HepG2 (cell line): ENCODE measurements around the gene LACTBL1. TPM values are rescaled to one million over a fixed set of nuclear protein-coding genes. Genes with fewer than 3 reads are reported as not detected.

ENCODE experiments used
- AGO1 ChIP-seq: fragments of 200-400 bp; formaldehyde crosslinking; IDR thresholded peaks from 2 replicates; pipeline ENCODE4 v1.6.1; 2017; ENCODE audit warnings: mild to moderate bottlenecking, low read depth, low read length, moderate library complexity; ENCODE audit not compliant: poor library complexity, severe bottlenecking
- ATF3 ChIP-seq: sonication (generic); formaldehyde crosslinking; IDR thresholded peaks from 2 replicates; pipeline ENCODE4 v1.4.0; 2020; ENCODE audit warnings: missing genetic modification reagents
- ATF4 ChIP-seq, 2 experiments: fragments of 450-650 bp in 1 of 2; sonication (generic) in 1 of 2; formaldehyde crosslinking; IDR thresholded peaks; 2 replicates each; pipeline versions ENCODE4 v1.5.0 to v1.8.0; 2020 to 2022; ENCODE audit warnings: mild to moderate bottlenecking in 1 of 2, missing genetic modification reagents in 1 of 2
- ATRX ChIP-seq: sonication (generic); formaldehyde crosslinking; IDR thresholded peaks from 2 replicates; pipeline ENCODE4 v1.4.0; 2020; ENCODE audit warnings: missing genetic modification reagents, borderline replicate concordance
- CCAR2 ChIP-seq: fragments of 200-400 bp; formaldehyde crosslinking; optimal IDR thresholded peaks from 2 replicates; pipeline ENCODE3; 2018; ENCODE audit warnings: low read depth, mild to moderate bottlenecking, low read length, moderate library complexity
- CREB1 ChIP-seq, 2 experiments: fragments of 450-650 bp in 1 of 2; IDR thresholded peaks; 2 replicates each; pipeline ENCODE4 v1.6.1; 2016 to 2017; ENCODE audit warnings: control low read depth in 1 of 2, mild to moderate bottlenecking in 1 of 2, missing compliant biosample characterization in 1 of 2, missing genetic modification characterization in 1 of 2
- EZH2 ChIP-seq: conservative IDR thresholded peaks from 2 replicates; pipeline ENCODE4 v1.6.1; 2012; ENCODE audit warnings: mild to moderate bottlenecking, low read depth, low read length, moderate library complexity
- FOXK1 ChIP-seq: sonication (generic); formaldehyde crosslinking; IDR thresholded peaks from 2 replicates; pipeline ENCODE4 v1.4.0; 2020; ENCODE audit warnings: low read depth, missing genetic modification reagents, borderline replicate concordance
- GABPB1 ChIP-seq: IDR thresholded peaks from 2 replicates; pipeline ENCODE4 v1.6.1; 2016; ENCODE audit warnings: mild to moderate bottlenecking, missing genetic modification reagents, moderate library complexity, missing compliant biosample characterization
- PHF8 ChIP-seq: sonication (generic); formaldehyde crosslinking; IDR thresholded peaks from 2 replicates; pipeline ENCODE4 v1.5.0; 2020; ENCODE audit warnings: missing genetic modification reagents
- TARDBP ChIP-seq: sonication (generic); formaldehyde crosslinking; IDR thresholded peaks from 2 replicates; pipeline ENCODE4 v1.8.0; 2022; ENCODE audit warnings: mild to moderate bottlenecking, missing genetic modification reagents
- TBX2 ChIP-seq: sonication (generic); formaldehyde crosslinking; IDR thresholded peaks from 2 replicates; pipeline ENCODE4 v1.5.0; 2020; ENCODE audit warnings: missing genetic modification reagents, mild to moderate bottlenecking, borderline replicate concordance
- ZBTB7B ChIP-seq: sonication (generic); formaldehyde crosslinking; IDR thresholded peaks from 2 replicates; pipeline ENCODE4 v1.4.0; 2020; ENCODE audit warnings: missing genetic modification reagents
- ZNF24 ChIP-seq: fragments of 450-650 bp; IDR thresholded peaks from 2 replicates; pipeline ENCODE4 v1.6.1; 2017; ENCODE audit warnings: antibody characterized with exemption, mild to moderate bottlenecking
- ZNF496 ChIP-seq: sonication (generic); formaldehyde crosslinking; IDR thresholded peaks from 2 replicates; pipeline ENCODE4 v1.8.1; 2023; ENCODE audit warnings: mild to moderate bottlenecking, moderate library complexity, missing genetic modification reagents; ENCODE audit not compliant: insufficient replicate concordance
- ZNF503 ChIP-seq: sonication (generic); formaldehyde crosslinking; IDR thresholded peaks from 2 replicates; pipeline ENCODE4 v1.4.0; 2020; ENCODE audit warnings: missing genetic modification reagents
- ZNF609 ChIP-seq: sonication (generic); formaldehyde crosslinking; IDR thresholded peaks from 2 replicates; pipeline ENCODE4 v1.4.0; 2020; ENCODE audit warnings: mild to moderate bottlenecking, missing genetic modification reagents, borderline replicate concordance
- ZNF800 ChIP-seq: sonication (generic); formaldehyde crosslinking; IDR thresholded peaks from 2 replicates; pipeline ENCODE4 v1.4.0; 2020; ENCODE audit warnings: missing genetic modification reagents
- polyA plus RNA-seq, 8 experiments: library from polyadenylated mRNA; depleted of rRNA in 3 of 8; stranded (reverse) in 7 of 8; unstranded in 1 of 8; fragments of >200 nt; fragmentation: Illumina TruSeq in 4 of 8; extraction: Trizol in 4 of 8; gene quantifications; 2 replicates each; pipeline versions ENCODE4 v1.2.1 to v1.2.3, GENCODE V29; 2011 to 2016; ENCODE audit warnings: low read depth in 4 of 8, missing spikeins in 1 of 8, mixed read lengths in 1 of 8; ENCODE audit not compliant: insufficient read depth in 1 of 8
- total RNA-seq, 5 experiments: library from RNA; depleted of rRNA; stranded (reverse); fragments of >200 nt; fragmentation: Illumina TruSeq; extraction: Trizol; gene quantifications; 2 replicates each; pipeline ENCODE4 v1.2.3, GENCODE V29; 2016; ENCODE audit warnings: low read depth in 1 of 5

LACTBL1 gene
- total and polyA plus RNA-seq, 2 of the 13 experiments (the other 11 are each of a cell fraction or from before 2014, with no cell fraction given): 0.12 to 1.3 TPM

GRCh38 chr1:23019863-23020625 lies 47.4 kb upstream of the LACTBL1 start (continued):
- TF ChIP-seq ZNF609 (CRISPR knock-in tag): no peak
- TF ChIP-seq ATF3 (CRISPR knock-in tag): no peak
- TF ChIP-seq ZNF24: no peak
- no peak for TF ChIP-seq AGO1
- no peak for TF ChIP-seq FOXK1 (CRISPR knock-in tag)
- TF ChIP-seq GABPB1: no peak
- TF ChIP-seq CCAR2: no peak
- TF ChIP-seq ATF4 (CRISPR knock-in tag; IDR thresholded peaks at IDR 0.05): no peak
- 0 out of 2 replicates have a peak, but pooled peaks have one; percentile 38 for TF ChIP-seq ZNF800 (CRISPR knock-in tag)
- TF ChIP-seq ZNF503 (CRISPR knock-in tag): peak; percentile 37; the same call in 1 of the 2 replicates
- TF ChIP-seq TBX2 (CRISPR knock-in tag): no peak
- TF ChIP-seq ZBTB7B: peak; percentile 20; the same call in 1 of the 2 replicates
- TF ChIP-seq EZH2: no peak
- TF ChIP-seq ATRX: no peak
- TF ChIP-seq CREB1 (IDR thresholded peaks at IDR 0.05): no peak
- TF ChIP-seq CREB1 (CRISPR knock-in tag; IDR thresholded peaks at IDR 0.05): no peak
- TF ChIP-seq PHF8: peak; percentile 18; the same call in 1 of the 2 replicates
- TF ChIP-seq TARDBP (CRISPR knock-in tag): no peak
- no peak for TF ChIP-seq ZNF496 (CRISPR knock-in tag)
